ENCODE results near the gene RNU6-1.

- TF ChIP-seq POLR2A (IDR thresholded peaks at IDR 0.05) (no peak), CTCF (IDR thresholded peaks at IDR 0.05) (no peak)
Observed at GRCh38 chr15:67880651-67881182, 40.9 kb upstream of the RNU6-1 start.

Measured in right lobe of liver (tissue), 4 donors.